Measurements from ENCODE around the gene ABTB2.

ABTB2 gene

DNA sequence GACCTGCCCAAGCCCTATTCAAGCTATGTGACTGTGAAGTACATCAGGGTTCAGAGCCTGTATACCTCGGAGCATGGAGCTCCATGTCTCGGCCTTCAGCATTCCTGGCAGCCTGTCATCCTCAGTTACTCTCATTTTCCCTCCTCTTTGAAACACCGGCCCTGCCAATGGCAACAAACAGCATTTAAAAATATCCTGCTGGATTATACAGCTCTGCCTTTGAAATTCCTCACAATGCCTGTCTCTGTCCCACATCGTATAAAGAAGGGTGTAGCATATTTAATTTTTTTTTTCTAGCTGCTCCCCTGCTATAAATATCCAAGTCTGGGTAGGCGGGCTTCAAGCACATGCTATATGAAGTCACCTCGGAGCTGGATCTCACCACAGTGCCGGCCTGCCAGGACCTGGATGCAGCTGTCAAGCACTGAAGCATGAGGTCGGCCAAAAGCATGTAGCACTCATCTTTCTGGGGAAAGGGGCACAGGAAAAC lies 11.8 kb downstream of the ABTB2 start:
- TF ChIP-seq, protein P1, sequence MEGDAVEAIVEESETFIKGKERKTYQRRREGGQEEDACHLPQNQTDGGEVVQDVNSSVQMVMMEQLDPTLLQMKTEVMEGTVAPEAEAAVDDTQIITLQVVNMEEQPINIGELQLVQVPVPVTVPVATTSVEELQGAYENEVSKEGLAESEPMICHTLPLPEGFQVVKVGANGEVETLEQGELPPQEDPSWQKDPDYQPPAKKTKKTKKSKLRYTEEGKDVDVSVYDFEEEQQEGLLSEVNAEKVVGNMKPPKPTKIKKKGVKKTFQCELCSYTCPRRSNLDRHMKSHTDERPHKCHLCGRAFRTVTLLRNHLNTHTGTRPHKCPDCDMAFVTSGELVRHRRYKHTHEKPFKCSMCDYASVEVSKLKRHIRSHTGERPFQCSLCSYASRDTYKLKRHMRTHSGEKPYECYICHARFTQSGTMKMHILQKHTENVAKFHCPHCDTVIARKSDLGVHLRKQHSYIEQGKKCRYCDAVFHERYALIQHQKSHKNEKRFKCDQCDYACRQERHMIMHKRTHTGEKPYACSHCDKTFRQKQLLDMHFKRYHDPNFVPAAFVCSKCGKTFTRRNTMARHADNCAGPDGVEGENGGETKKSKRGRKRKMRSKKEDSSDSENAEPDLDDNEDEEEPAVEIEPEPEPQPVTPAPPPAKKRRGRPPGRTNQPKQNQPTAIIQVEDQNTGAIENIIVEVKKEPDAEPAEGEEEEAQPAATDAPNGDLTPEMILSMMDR (IDR thresholded peaks at IDR 0.05; ENCODE audit: insufficient read depth, low read length) = no peak
- TF ChIP-seq GABPA (IDR thresholded peaks at IDR 0.05; ENCODE audit: low read depth) (no peak), SPI1 (IDR thresholded peaks at IDR 0.05; ENCODE audit: borderline replicate concordance, low read depth) (no peak), POLR2AphosphoS5 (IDR thresholded peaks at IDR 0.05; ENCODE audit: low read depth) (no peak)
- TF ChIP-seq, protein P2, sequence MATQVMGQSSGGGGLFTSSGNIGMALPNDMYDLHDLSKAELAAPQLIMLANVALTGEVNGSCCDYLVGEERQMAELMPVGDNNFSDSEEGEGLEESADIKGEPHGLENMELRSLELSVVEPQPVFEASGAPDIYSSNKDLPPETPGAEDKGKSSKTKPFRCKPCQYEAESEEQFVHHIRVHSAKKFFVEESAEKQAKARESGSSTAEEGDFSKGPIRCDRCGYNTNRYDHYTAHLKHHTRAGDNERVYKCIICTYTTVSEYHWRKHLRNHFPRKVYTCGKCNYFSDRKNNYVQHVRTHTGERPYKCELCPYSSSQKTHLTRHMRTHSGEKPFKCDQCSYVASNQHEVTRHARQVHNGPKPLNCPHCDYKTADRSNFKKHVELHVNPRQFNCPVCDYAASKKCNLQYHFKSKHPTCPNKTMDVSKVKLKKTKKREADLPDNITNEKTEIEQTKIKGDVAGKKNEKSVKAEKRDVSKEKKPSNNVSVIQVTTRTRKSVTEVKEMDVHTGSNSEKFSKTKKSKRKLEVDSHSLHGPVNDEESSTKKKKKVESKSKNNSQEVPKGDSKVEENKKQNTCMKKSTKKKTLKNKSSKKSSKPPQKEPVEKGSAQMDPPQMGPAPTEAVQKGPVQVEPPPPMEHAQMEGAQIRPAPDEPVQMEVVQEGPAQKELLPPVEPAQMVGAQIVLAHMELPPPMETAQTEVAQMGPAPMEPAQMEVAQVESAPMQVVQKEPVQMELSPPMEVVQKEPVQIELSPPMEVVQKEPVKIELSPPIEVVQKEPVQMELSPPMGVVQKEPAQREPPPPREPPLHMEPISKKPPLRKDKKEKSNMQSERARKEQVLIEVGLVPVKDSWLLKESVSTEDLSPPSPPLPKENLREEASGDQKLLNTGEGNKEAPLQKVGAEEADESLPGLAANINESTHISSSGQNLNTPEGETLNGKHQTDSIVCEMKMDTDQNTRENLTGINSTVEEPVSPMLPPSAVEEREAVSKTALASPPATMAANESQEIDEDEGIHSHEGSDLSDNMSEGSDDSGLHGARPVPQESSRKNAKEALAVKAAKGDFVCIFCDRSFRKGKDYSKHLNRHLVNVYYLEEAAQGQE (IDR thresholded peaks at IDR 0.05; ENCODE audit: insufficient replicate concordance, low read depth) = no peak
- no peak overlapping the region for H3K4me3 ChIP-seq (replicated peaks; ENCODE audit: insufficient read depth, low read length)
- no peak for DNase-seq (ENCODE audit: low read depth in 1 of 2, low spot score in 1 of 2)
- no peak overlapping the region for H3K27ac ChIP-seq (replicated peaks)
- H3K27me3 ChIP-seq (ENCODE audit: insufficient read depth, poor library complexity, severe bottlenecking) = no peaks in the 10 kb centered on the region

- no peak for DNase-seq (ENCODE audit: low read depth in 1 of 2, low spot score in 1 of 2)
- Histone ChIP-seq H3K27me3 (ENCODE audit: insufficient read depth, poor library complexity, severe bottlenecking) (no peaks in the 10 kb centered on the region), H3K27ac (replicated peaks) (no peak overlapping the region), H3K4me3 (replicated peaks; ENCODE audit: insufficient read depth, low read length) (no peak overlapping the region)
- TF ChIP-seq GABPA (IDR thresholded peaks at IDR 0.05; ENCODE audit: low read depth) (no peak), POLR2AphosphoS5 (IDR thresholded peaks at IDR 0.05; ENCODE audit: low read depth) (no peak), SPI1 (IDR thresholded peaks at IDR 0.05; ENCODE audit: borderline replicate concordance, low read depth) (no peak)
- TF ChIP-seq, protein P2 (IDR thresholded peaks at IDR 0.05; ENCODE audit: insufficient replicate concordance, low read depth) = no peak
- TF ChIP-seq, protein P1 (IDR thresholded peaks at IDR 0.05; ENCODE audit: insufficient read depth, low read length) = no peak
Observed at GRCh38 chr11:34345540-34345876, 12.3 kb downstream of the ABTB2 start.

- no peaks in the 10 kb centered on the region for H3K27me3 ChIP-seq (ENCODE audit: insufficient read depth, poor library complexity, severe bottlenecking)
- H3K27ac ChIP-seq (replicated peaks) = no peak overlapping the region
- no peak overlapping the region for H3K4me3 ChIP-seq (replicated peaks; ENCODE audit: insufficient read depth, low read length)
Observed at GRCh38 chr11:34344768-34345539, 12.9 kb downstream of the ABTB2 start.

More at GRCh38 chr11:34344768-34345539, 12.9 kb downstream of the ABTB2 start:
- TF ChIP-seq SPI1 (IDR thresholded peaks at IDR 0.05; ENCODE audit: borderline replicate concordance, low read depth) (no peak), POLR2AphosphoS5 (IDR thresholded peaks at IDR 0.05; ENCODE audit: low read depth) (no peak), GABPA (IDR thresholded peaks at IDR 0.05; ENCODE audit: low read depth) (no peak)
- TF ChIP-seq, protein P1 (IDR thresholded peaks at IDR 0.05; ENCODE audit: insufficient read depth, low read length) = no peak
- TF ChIP-seq, protein P2 (IDR thresholded peaks at IDR 0.05; ENCODE audit: insufficient replicate concordance, low read depth) = no peak
- peak; percentile 22 to 36 for DNase-seq (ENCODE audit: low read depth in 1 of 2, low spot score in 1 of 2)
